IPS-18c (cell line): Measurements from ENCODE around the gene POMC.
"Not testable (repeated sequence)": the region's sequence is repeated elsewhere in the genome, so short reads cannot be mapped to it uniquely, and the experiment has no call there.

ENCODE experiments used
- H3K4me3 ChIP-seq: 2 replicates; pipeline ENCODE4 v1.7.0; 2013; ENCODE audit warnings: low read depth, mild to moderate bottlenecking, low read length, moderate library complexity; ENCODE audit not compliant: insufficient read depth
- H3K9me3 ChIP-seq: one replicate; pipeline ENCODE4 v1.6.1; 2013; ENCODE audit warnings: mild to moderate bottlenecking, low read length, moderate library complexity; ENCODE audit not compliant: control insufficient read depth, insufficient read depth

The POMC gene

GRCh38 chr2:25168256-25169072, at the start of gene POMC:
TSS of gene POMC (minus strand) at chr2:25168580. CDS start at chr2:25164772, 3,808 bp downstream.
- Histone ChIP-seq H3K9me3 (no peaks in the 10 kb centered on the region), H3K4me3 (peak within 1 kb of the TSS; percentile 48; the same call in 1 of the 2 replicates)

- Histone ChIP-seq H3K9me3 (no peaks in the 10 kb centered on the region), H3K4me3 (no peak overlapping the region)
Measured at GRCh38 chr2:25218100-25218499, 49.7 kb upstream of the POMC start.

DNA sequence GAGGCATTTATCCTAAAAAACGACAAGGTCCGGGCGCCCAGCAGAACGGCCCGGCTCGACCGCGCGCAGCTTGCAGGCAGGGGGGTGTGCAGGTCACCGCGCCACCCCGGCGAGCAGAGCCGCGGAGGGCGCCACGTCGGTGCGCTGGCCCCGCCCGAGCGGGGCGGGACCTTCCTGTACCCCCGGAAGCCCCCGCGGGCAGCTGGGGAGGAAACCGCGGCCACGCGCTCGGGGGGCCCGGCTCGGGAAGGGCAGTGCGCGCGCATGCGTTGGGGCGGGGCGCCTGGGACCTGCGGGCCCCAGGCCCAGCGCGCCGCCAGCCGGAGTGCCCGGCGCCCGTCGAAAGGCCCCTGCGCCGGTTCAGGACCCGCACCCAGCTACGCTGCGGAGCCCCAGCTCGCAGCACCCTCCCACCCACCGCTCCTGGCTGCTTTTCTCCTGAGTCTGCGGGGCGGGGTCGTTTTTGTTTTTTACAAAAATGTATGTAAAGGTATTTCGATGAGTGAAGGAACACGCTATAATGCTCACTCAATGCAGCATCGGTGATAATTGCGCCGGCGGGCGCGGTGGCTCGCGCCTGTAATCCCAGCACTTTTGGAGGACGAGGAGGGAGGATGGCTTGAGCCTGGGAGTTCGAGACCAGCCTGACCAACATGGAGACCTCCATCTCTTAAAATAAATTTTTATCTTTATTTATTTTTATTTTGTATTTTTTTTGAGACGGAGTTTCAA, 47.7 kb upstream of the POMC start:
- Histone ChIP-seq H3K4me3 (peak overlapping the region; percentile 76), H3K9me3 (no peaks in the 10 kb centered on the region)

DNA sequence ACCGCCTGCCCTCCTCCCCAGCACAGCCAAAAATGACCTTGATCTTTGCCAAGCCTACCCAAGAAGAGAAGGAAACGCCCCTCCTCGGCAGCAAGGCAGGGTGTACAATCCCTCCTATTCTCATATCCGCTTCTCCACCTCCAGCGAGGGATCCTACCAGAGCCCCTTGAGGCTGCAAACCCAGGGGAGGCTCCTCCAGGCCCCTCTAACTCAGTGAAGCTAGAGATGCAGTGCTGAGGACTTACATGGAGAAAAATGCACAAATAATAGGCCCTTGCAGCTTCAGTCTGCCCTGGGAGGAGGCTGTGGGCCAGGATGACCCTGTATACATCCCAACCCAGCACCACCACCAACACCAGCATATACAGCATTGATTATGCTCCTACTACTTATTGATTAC, 46.9 kb upstream of the POMC start:
- H3K9me3 ChIP-seq: no peaks in the 10 kb centered on the region
- H3K4me3 ChIP-seq: peak overlapping the region; percentile 76; the same call in 1 of the 2 replicates

GRCh38 chr2:25213229-25213628, 44.8 kb upstream of the POMC start:
- Histone ChIP-seq H3K4me3 (no peak overlapping the region), H3K9me3 (no peaks in the 10 kb centered on the region)

- not testable (repeated sequence) for H3K9me3 ChIP-seq, H3K4me3 ChIP-seq
Measured at GRCh38 chr2:25210923-25211322, 42.5 kb upstream of the POMC start.

- Histone ChIP-seq H3K9me3 (no peaks in the 10 kb centered on the region), H3K4me3 (no peak overlapping the region)
Measured at GRCh38 chr2:25207078-25207545, 38.7 kb upstream of the POMC start.

DNA sequence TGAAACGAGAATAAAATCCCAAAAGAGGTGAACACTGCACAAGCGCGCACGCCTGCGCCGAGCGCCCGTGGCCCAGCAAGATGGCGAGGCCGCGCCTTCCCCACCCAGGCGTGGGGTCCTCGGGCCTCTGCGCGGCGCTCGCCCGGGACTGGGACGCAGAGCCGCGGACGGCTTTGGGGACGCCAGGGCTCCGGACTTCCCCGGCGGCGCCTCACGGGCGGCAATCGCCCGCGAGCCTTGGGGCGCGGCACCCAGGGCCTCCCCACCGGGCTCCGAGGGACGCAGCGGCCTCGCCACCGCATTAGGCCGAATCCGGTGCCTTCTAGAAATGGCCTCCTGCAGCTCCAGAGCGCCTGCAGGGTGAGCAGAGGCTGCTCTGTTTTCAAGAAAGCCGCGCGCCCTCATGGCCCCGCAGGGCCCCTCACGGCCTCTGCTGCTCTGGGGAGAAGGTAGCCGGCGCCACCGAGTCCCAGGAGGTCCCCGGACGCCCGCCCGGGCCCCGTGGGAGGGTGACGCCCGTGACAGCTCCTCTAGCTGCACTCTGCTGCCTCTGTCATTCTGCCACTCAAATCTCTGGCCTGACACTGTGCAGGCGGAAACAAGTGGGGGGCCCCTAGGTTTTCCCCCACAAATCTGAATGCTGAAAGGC, 35.9 kb upstream of the POMC start:
- no peak overlapping the region for H3K4me3 ChIP-seq
- no peaks in the 10 kb centered on the region for H3K9me3 ChIP-seq

DNA sequence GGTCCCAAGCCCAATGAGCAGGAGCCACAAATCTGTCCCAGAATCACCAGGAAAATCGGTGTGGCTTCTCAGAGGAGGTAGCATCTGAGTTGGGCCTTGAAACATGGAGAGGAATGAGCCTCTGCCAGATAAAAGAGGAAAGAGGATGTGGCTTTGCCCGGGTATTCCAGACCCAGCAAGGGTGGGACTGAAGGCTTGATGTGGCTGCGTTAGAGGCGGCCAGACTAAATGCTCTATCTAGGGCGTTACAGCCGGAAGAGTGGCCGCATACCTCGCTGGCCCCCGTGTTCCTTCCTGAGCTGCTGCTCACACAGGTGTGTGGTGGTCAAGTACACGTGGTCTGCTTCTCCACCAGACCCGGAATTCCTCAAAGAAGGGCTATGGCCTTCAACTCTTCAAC, 33.9 kb upstream of the POMC start:
- Histone ChIP-seq H3K4me3 (no peak overlapping the region), H3K9me3 (no peaks in the 10 kb centered on the region)

- H3K4me3 ChIP-seq: no peak overlapping the region
- no peaks in the 10 kb centered on the region for H3K9me3 ChIP-seq
Measured at GRCh38 chr2:25201794-25202193, 33.4 kb upstream of the POMC start.

GRCh38 chr2:25201265-25201664, 32.9 kb upstream of the POMC start:
- H3K9me3 ChIP-seq: no peaks in the 10 kb centered on the region
- H3K4me3 ChIP-seq: no peak overlapping the region

DNA sequence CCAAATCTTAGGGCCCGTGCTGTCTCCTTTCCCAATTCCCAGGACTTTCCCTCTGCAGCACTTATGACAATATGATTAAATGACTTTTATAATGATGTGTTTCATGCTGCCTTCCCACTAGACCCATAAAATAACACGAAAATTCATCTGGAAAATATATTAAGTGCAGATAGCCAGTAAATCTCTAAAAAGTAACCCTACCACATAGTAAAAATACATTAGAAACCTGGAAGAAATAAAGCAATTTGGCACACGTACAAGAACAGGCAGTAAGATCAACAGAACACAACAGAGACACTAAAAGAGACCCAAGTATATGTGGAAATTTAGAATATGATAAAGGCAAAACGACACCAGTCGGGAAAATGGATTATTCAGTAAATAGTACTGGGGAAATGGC, 30.2 kb upstream of the POMC start:
- no peak overlapping the region for H3K4me3 ChIP-seq
- no peaks in the 10 kb centered on the region for H3K9me3 ChIP-seq

- Histone ChIP-seq H3K9me3 (no peaks in the 10 kb centered on the region), H3K4me3 (no peak overlapping the region)
Measured at GRCh38 chr2:25198209-25198525, 29.8 kb upstream of the POMC start.

GRCh38 chr2:25197336-25198208, 29.2 kb upstream of the POMC start:
- no peak overlapping the region for H3K4me3 ChIP-seq
- H3K9me3 ChIP-seq: no peaks in the 10 kb centered on the region

GRCh38 chr2:25194576-25195122, 26.3 kb upstream of the POMC start:
- Histone ChIP-seq H3K9me3 (no peaks in the 10 kb centered on the region), H3K4me3 (no peak overlapping the region)

DNA sequence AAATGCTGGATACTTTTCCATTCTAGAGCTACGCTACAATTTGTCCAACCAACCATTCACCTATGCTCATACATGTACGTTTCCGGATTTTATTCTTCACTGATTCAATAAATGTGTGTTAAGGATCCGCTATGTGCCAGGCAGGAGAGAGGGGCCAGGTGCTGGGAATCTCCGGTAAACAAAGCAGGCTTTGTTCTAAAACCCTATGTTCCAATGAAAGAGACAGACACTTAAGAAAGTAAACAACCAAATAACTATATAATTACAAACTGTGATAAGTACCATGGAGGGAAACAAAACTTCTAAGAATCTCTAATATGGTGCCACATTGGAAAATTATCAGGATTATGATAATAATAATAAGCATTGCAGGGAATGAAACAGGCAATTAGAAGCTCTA, 22.2 kb upstream of the POMC start:
- no peaks in the 10 kb centered on the region for H3K9me3 ChIP-seq

GRCh38 chr2:25188405-25188804, 20.0 kb upstream of the POMC start:
- Histone ChIP-seq H3K4me3 (no peak overlapping the region), H3K9me3 (no peaks in the 10 kb centered on the region)

More for the DNA sequence above, 22.2 kb upstream of the POMC start:
- H3K4me3 ChIP-seq: no peak overlapping the region
